Tibial nerve (tissue), 4 donors: ENCODE measurements around the gene RUSF1. TPM values are rescaled to one million over a fixed set of nuclear protein-coding genes. Genes with fewer than 3 reads are reported as not detected.
A peak's percentile ranks its signal among the peaks of the same experiment; 100 is the strongest.
"Not testable (repeated sequence)": the region's sequence is repeated elsewhere in the genome, so short reads cannot be mapped to it uniquely, and the experiment has no call there.

Experiments used
- DNase-seq, 2 donors: peaks; one replicate each; pipeline ENCODE4 v3.0.0-alpha.2; 2019; ENCODE audit warnings: low spot score in 2 of 2
- H3K27ac ChIP-seq, 4 donors: fragments of 200-600 bp; sonication (generic) in 3 of 4; one replicate each; pipeline ENCODE4 v1.5.1; 2017 to 2019; ENCODE audit warnings: mild to moderate bottlenecking in 1 of 4
- H3K27me3 ChIP-seq, 2 donors: fragments of 200-600 bp; sonication (generic) in 1 of 2; one replicate each; pipeline versions ENCODE4 v1.5.1 to v1.6.0; 2017 to 2019
- H3K36me3 ChIP-seq, 3 donors: fragments of 200-600 bp; sonication (generic); one replicate each; pipeline ENCODE4 v1.5.1; 2018 to 2019
- H3K4me1 ChIP-seq, 4 donors: fragments of 200-600 bp; sonication (generic) in 3 of 4; one replicate each; pipeline ENCODE4 v1.5.1; 2017 to 2019
- H3K4me3 ChIP-seq, 4 donors: fragments of 200-600 bp; sonication (generic) in 3 of 4; one replicate each; pipeline ENCODE4 v1.5.1; 2017 to 2019; ENCODE audit warnings: mild to moderate bottlenecking in 1 of 4, moderate library complexity in 1 of 4
- H3K9me3 ChIP-seq, 4 donors: fragments of 200-600 bp; sonication (generic) in 3 of 4; one replicate each; pipeline ENCODE4 v1.5.1; 2017 to 2019
- EP300 ChIP-seq, 2 donors: sonication (generic); formaldehyde crosslinking; IDR thresholded peaks; one replicate each; pipeline ENCODE4 v1.6.1; 2017; ENCODE audit warnings: antibody characterized with exemption in 2 of 2, mild to moderate bottlenecking in 1 of 2
- POLR2A ChIP-seq, 2 donors: fragments of 450-650 bp; IDR thresholded peaks; one replicate each; pipeline ENCODE4 v1.6.1; 2017; ENCODE audit warnings: antibody characterized with exemption in 2 of 2, mild to moderate bottlenecking in 2 of 2, moderate library complexity in 2 of 2
- WGBS, 2 donors: methylation state at CpG; one replicate each; pipeline ENCODE4 v1.1.5; 2018; 5-methylcytosine and 5-hydroxymethylcytosine counted together
- total RNA-seq, 4 donors: library from RNA; depleted of rRNA; stranded (reverse); fragments of >200 nt; gene quantifications; one replicate each; pipeline ENCODE4 v1.1.0, GENCODE V29; 2016
- TF ChIP-seq, protein P1 (sequence below), 5 experiments: fragments of 200-600 bp in 3 of 5; fragments of 450-650 bp in 2 of 5; sonication (generic) in 3 of 5; IDR thresholded peaks; one replicate each; pipeline ENCODE4 v1.5.1; 2016 to 2019; ENCODE audit warnings: antibody characterized with exemption in 5 of 5, mild to moderate bottlenecking in 3 of 5, moderate library complexity in 2 of 5

Gene RUSF1
- total RNA-seq, 4 donors from 2014 or later, result 71.7 to 118 (median 93.5) TPM

DNA sequence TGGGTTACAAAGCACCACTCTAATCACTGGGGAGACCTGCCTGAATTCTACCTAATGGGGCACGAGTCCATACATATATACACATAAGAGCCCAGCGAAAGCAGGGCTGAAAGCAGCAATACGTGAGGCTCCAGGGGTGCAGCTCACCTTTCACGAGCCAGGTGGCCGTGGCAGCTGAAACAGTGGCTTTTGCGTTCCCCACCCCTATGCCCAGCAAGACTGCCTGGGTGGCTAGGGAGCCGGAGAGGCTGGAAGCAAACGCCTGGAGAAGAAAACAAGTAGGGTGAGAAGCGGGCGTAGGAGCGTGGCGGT is 618 bp downstream of the RUSF1 start:
- TF ChIP-seq, protein P1, sequence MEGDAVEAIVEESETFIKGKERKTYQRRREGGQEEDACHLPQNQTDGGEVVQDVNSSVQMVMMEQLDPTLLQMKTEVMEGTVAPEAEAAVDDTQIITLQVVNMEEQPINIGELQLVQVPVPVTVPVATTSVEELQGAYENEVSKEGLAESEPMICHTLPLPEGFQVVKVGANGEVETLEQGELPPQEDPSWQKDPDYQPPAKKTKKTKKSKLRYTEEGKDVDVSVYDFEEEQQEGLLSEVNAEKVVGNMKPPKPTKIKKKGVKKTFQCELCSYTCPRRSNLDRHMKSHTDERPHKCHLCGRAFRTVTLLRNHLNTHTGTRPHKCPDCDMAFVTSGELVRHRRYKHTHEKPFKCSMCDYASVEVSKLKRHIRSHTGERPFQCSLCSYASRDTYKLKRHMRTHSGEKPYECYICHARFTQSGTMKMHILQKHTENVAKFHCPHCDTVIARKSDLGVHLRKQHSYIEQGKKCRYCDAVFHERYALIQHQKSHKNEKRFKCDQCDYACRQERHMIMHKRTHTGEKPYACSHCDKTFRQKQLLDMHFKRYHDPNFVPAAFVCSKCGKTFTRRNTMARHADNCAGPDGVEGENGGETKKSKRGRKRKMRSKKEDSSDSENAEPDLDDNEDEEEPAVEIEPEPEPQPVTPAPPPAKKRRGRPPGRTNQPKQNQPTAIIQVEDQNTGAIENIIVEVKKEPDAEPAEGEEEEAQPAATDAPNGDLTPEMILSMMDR (IDR thresholded peaks at IDR 0.05), result no peak
- TF ChIP-seq EP300 (IDR thresholded peaks at IDR 0.05) (no peak), POLR2A (IDR thresholded peaks at IDR 0.05) (no peak)
- Histone ChIP-seq H3K4me1 (peaks cover 0 to 62% (median 23%) of the 10 kb centered on the region in 4 donors), H3K36me3 (peaks cover 0 to 20% (median 0%) of the 10 kb centered on the region in 3 donors), H3K4me3 (peak overlapping the region; percentile 93 to 100 (median 98)), H3K27me3 (no peaks in the 10 kb centered on the region), H3K9me3 (no peaks in the 10 kb centered on the region), H3K27ac (peak overlapping the region; percentile 90 to 97 (median 96))
- WGBS, 2 donors, result 1 to 2% methylated on average over 12 of the region's 12 CpGs
- DNase-seq, result no peak

DNA sequence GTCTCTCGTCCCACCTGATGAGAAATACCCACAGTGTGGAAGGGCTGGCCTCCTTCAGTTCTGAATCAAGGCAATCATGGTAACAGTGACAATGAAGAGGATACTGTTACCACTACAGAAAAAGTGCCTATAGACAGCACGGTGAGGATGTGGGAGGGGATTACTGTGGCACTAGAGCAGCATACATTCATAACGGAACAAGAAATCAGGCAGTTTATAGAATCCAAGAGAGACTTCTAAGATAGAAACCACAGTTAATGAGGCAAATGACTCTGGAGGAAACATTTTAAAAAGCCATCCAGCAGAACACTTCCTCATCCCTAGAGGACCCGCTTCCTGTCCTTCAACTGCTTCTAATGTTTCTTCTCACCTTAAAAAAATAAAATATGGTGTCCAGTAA is 2.7 kb downstream of the RUSF1 start:
- 66 to 69% methylated on average over 4 of the region's 4 CpGs for WGBS, 2 donors
- no peak for DNase-seq

DNA sequence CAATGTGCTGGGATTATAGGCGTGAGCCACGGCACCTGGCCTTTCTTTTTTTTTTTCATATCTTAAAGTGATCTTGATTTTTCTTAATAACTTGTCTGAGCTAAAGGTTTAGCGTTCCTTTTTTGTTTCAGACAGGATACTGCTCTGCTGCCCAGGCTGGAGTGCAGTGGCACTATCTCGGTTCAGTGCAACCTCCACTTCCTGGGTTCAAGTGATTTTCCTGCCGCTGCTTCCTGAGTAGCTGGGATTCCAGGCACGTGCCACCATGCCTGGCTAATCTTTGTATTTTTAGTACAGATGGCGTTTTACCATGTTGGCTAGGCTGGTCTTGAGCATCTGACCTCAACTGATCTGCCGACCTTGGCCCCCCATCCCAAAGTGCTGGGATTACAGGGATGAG is 4.0 kb downstream of the RUSF1 start:
- peaks cover 0 to 35% (median 0%) of the 10 kb centered on the region in 3 donors for H3K36me3 ChIP-seq
- H3K4me3 ChIP-seq, result no peak overlapping the region
- TF ChIP-seq, protein P1 (IDR thresholded peaks at IDR 0.05), result no peak
- TF ChIP-seq POLR2A (IDR thresholded peaks at IDR 0.05) (no peak), EP300 (IDR thresholded peaks at IDR 0.05) (no peak)
- no peaks in the 10 kb centered on the region for H3K9me3 ChIP-seq
- no peak for DNase-seq
- peaks cover 0 to 57% (median 14%) of the 10 kb centered on the region in 4 donors for H3K4me1 ChIP-seq
- no peak overlapping the region for H3K27ac ChIP-seq
- no peaks in the 10 kb centered on the region for H3K27me3 ChIP-seq
- WGBS, 2 donors, result 68 to 77% methylated on average over 8 of the region's 8 CpGs

More for the DNA sequence above, 2.7 kb downstream of the RUSF1 start:
- no peaks in the 10 kb centered on the region for H3K27me3 ChIP-seq
- H3K36me3 ChIP-seq, result peaks cover 0 to 22% (median 0%) of the 10 kb centered on the region in 3 donors
- peaks cover 0 to 70% (median 23%) of the 10 kb centered on the region in 4 donors for H3K4me1 ChIP-seq
- H3K27ac ChIP-seq, result no peak overlapping the region
- no peak for TF ChIP-seq POLR2A (IDR thresholded peaks at IDR 0.05)
- TF ChIP-seq EP300 (IDR thresholded peaks at IDR 0.05), result no peak
- TF ChIP-seq, protein P1 (IDR thresholded peaks at IDR 0.05), result no peak
- no peaks in the 10 kb centered on the region for H3K9me3 ChIP-seq
- H3K4me3 ChIP-seq, result no peak overlapping the region

DNA sequence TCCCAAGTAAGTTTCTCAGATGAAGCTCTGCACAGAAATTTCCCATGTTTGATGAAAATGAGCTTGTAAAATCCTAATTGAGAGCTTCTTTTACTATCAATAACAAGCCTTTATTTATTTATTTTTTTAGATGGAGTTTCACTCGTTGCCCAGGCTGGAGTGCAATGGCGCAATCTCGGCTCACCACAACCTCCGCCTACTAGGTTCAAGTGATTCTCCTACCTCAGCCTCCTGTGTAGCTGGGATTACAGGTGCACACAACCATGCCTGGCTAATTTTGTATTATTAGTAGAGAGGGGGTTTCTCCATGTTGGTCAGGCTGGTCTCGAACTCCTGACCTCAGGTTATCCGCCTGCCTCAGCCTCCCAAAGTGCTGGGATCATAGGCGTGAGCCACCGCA is 4.6 kb downstream of the RUSF1 start:
- peaks cover 0 to 53% (median 14%) of the 10 kb centered on the region in 4 donors for H3K4me1 ChIP-seq

DNA sequence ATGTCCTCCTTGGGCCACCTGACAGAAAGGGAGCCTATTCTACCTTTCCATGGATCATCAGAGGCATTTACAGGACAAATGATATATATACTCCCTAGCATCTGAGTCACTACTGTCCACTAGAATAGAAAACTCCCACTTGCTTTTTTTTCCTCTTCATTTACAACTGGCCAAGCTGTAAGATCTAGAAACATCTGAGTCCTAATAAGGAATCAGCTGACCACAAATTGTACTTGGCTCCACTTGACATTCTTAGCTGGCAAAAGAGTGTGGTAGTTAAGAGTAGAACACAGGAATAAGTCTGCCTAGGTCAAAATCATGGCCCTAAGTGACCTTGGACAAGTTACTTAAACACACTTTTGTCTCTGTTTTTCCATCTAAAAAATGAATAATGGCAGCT is 5.2 kb downstream of the RUSF1 start:
- H3K4me1 ChIP-seq, result peaks cover 0 to 53% (median 14%) of the 10 kb centered on the region in 4 donors
- no peak for DNase-seq
- H3K36me3 ChIP-seq, result peaks cover 0 to 47% (median 0%) of the 10 kb centered on the region in 3 donors
- TF ChIP-seq EP300 (IDR thresholded peaks at IDR 0.05) (no peak), POLR2A (IDR thresholded peaks at IDR 0.05) (no peak)
- TF ChIP-seq, protein P1 (IDR thresholded peaks at IDR 0.05), result no peak
- no peak overlapping the region for H3K4me3 ChIP-seq
- H3K9me3 ChIP-seq, result no peaks in the 10 kb centered on the region
- H3K27me3 ChIP-seq, result no peaks in the 10 kb centered on the region
- H3K27ac ChIP-seq, result no peak overlapping the region

More for the DNA sequence above, 4.6 kb downstream of the RUSF1 start:
- 86 to 92% methylated on average over 8 of the region's 8 CpGs for WGBS, 2 donors
- H3K4me3 ChIP-seq, H3K9me3 ChIP-seq, H3K27ac ChIP-seq, H3K27me3 ChIP-seq, DNase-seq: not testable (repeated sequence)
- H3K36me3 ChIP-seq, result peaks cover 0 to 41% (median 0%) of the 10 kb centered on the region in 3 donors

DNA sequence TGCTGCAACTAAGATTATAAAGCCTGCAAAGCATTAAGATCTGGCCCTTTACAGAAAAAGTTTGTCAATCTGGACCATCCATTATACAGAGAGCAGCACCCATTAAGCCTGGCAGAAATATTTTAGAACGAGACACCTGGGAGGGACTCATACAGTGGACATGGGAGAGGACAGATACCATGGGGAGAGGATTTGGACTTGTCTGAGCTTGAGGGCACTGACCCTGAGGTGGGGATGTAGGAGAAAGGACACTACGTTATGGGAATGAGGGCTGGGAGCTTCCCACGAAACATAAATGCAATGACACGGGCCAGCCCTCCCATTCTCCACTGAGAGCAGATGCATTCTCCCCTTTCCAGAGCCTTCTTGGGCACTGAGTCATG is 6.2 kb downstream of the RUSF1 start:
- Histone ChIP-seq H3K27me3 (no peaks in the 10 kb centered on the region), H3K27ac (no peak overlapping the region), H3K36me3 (peaks cover 0 to 57% (median 0%) of the 10 kb centered on the region in 3 donors), H3K9me3 (no peaks in the 10 kb centered on the region), H3K4me3 (no peak overlapping the region), H3K4me1 (peaks cover 0 to 45% (median 6%) of the 10 kb centered on the region in 4 donors)
- TF ChIP-seq POLR2A (IDR thresholded peaks at IDR 0.05) (no peak), EP300 (IDR thresholded peaks at IDR 0.05) (no peak)
- TF ChIP-seq, protein P1 (IDR thresholded peaks at IDR 0.05), result no peak
- 56 to 76% methylated on average over 4 of the region's 4 CpGs for WGBS, 2 donors
- DNase-seq, result no peak
